T-cell (primary cell): ENCODE data around the gene VAT1. TPM values are rescaled to one million over a fixed set of nuclear protein-coding genes. Genes with fewer than 3 reads are reported as not detected.

Source experiments
- ATAC-seq, 4 experiments: fragments of 200-7000 bp in 3 of 4; fragments of 150-1000 bp in 1 of 4; cut with Tn5 transposase; replicated peaks in 1 of 4; 1 replicate in 3 of 4; 2 replicates in 1 of 4; pipeline ENCODE4 v1.10.0; 2021; ENCODE audit warnings: moderate library complexity in 3 of 4, mild to moderate bottlenecking in 2 of 4, moderate number of reproducible peaks in 1 of 4
- CTCF ChIA-PET, 2 donors: fragments of 300-600 bp; sonication (Branson Sonifier 250); formaldehyde crosslinking; loops; one replicate each; lab custom pipeline; 2022; ENCODE audit warnings: antibody characterized with exemption in 2 of 2; lab: Charles Lee
- POLR2A ChIA-PET, 2 donors: fragments of 300-600 bp; sonication (Branson Sonifier 250); formaldehyde crosslinking; loops; one replicate each; lab custom pipeline; 2022; ENCODE audit warnings: antibody characterized with exemption in 2 of 2; lab: Charles Lee
- DNase-seq, 35 experiments: peaks; one replicate each; pipeline versions ENCODE4 v3.0.0 to v3.0.0-alpha.2; 2013 to 2023
- H3K27ac ChIP-seq: one replicate; pipeline ENCODE4 v1.5.1; 2013; ENCODE audit warnings: low read length
- H3K27me3 ChIP-seq, 2 experiments: replicated peaks in 1 of 2; 1 replicate in 1 of 2; 2 replicates in 1 of 2; pipeline versions ENCODE4 v1.6.1 to v1.7.0; 2013; ENCODE audit warnings: low read length in 1 of 2, mixed read lengths in 1 of 2; ENCODE audit not compliant: control insufficient read depth in 2 of 2, insufficient read depth in 2 of 2; ENCODE audit errors: extremely low read depth in 1 of 2
- H3K36me3 ChIP-seq, 2 donors: 1 replicate in 1 of 2; 2 replicates in 1 of 2; pipeline versions ENCODE4 v1.6.1 to v1.7.0; 2013; ENCODE audit warnings: low read length in 1 of 2; ENCODE audit not compliant: control insufficient read depth in 2 of 2, insufficient read depth in 1 of 2; ENCODE audit errors: extremely low read depth in 1 of 2
- H3K4me1 ChIP-seq, 2 experiments: 1 replicate in 1 of 2; 2 replicates in 1 of 2; pipeline versions ENCODE4 v1.6.1 to v1.7.0; 2013; ENCODE audit warnings: low read length in 2 of 2, mixed read lengths in 1 of 2; ENCODE audit not compliant: insufficient read depth in 2 of 2, control insufficient read depth in 1 of 2; ENCODE audit errors: extremely low read depth in 1 of 2
- H3K4me3 ChIP-seq, 2 donors: 1 replicate in 1 of 2; 2 replicates in 1 of 2; pipeline versions ENCODE4 v1.5.1 to v1.7.0; 2013; ENCODE audit warnings: mild to moderate bottlenecking in 2 of 2, low read length in 1 of 2, moderate library complexity in 1 of 2; ENCODE audit not compliant: control insufficient read depth in 1 of 2; ENCODE audit errors: extremely low read depth in 1 of 2
- H3K9me3 ChIP-seq: 2 replicates; pipeline ENCODE4 v1.7.0; 2013
- H3K27ac Mint-ChIP-seq, 2 donors: one replicate each; pipeline ENCODE4 v1.8.0; 2020 to 2021; ENCODE audit warnings: mild to moderate bottlenecking in 2 of 2, mixed read lengths in 2 of 2
- H3K27me3 Mint-ChIP-seq, 2 donors: one replicate each; pipeline ENCODE4 v1.8.0; 2021 to 2022; ENCODE audit warnings: mixed read lengths in 2 of 2
- H3K36me3 Mint-ChIP-seq: one replicate; pipeline ENCODE4 v1.8.0; 2021; ENCODE audit warnings: mixed read lengths
- H3K4me1 Mint-ChIP-seq, 3 donors: one replicate each; pipeline ENCODE4 v1.8.0; 2020 to 2022; ENCODE audit warnings: mixed read lengths in 3 of 3, mild to moderate bottlenecking in 1 of 3
- H3K4me3 Mint-ChIP-seq, 3 donors: one replicate each; pipeline ENCODE4 v1.8.0; 2020 to 2022; ENCODE audit warnings: mild to moderate bottlenecking in 3 of 3, mixed read lengths in 3 of 3, moderate library complexity in 3 of 3
- H3K9me3 Mint-ChIP-seq, 3 donors: one replicate each; pipeline ENCODE4 v1.8.0; 2020 to 2022; ENCODE audit warnings: mixed read lengths in 3 of 3
- WGBS: methylation state at CpG from one replicate; pipeline ENCODE4 v1.1.5; 2013; ENCODE audit warnings: missing lambda C conversion rate; ENCODE audit not compliant: insufficient coverage; 5-methylcytosine and 5-hydroxymethylcytosine counted together
- total RNA-seq, 35 experiments: library from RNA in 6 of 35; stranded (reverse) in 6 of 35; fragments of 120-200 nt in 1 of 35; gene quantifications; one replicate each; pipeline versions ENCODE4 v1.2.1 to v1.2.4 and lab custom pipeline; 2013 to 2026

The VAT1 gene
- total RNA-seq, 5 donors from 2014 or later (not counting 1 experiment from before 2014, with no cell fraction given), result 26.4 to 62.6 (median 48.5) TPM

DNA sequence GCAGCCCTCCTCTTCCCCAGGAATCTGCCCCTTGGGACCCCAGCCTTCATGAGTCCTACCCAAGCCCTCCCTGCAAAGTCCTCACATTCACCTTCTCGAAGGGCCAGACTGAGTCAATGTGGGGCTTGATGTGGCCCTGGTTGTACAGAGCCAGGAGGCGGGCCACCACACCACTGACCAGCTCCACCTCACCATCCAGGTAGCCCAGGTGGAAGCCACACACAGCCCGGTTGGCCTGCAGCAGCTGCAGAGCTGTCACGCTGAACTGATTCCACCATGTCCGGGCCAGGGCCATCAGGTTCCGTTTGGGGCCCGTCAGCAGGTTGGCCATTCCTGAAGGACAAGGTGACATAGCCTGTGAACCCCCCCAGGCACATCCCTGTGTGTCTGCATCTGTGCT is 6.0 kb downstream of the VAT1 start:
- H3K4me1 Mint-ChIP-seq, result peaks cover 29 to 34% (median 33%) of the 10 kb centered on the region in 3 donors
- peaks cover 15% of the 10 kb centered on the region for H3K36me3 Mint-ChIP-seq
- DNase-seq, result no peak
- WGBS, result 96% methylated on average over 7 of the region's 7 CpGs
- ChIA-PET POLR2A (no interaction called here), CTCF (no interaction called here)
- Histone ChIP-seq H3K4me1 (peaks cover 6 to 30% of the 10 kb centered on the region in 2 experiments), H3K36me3 (peaks cover 0 to 28% of the 10 kb centered on the region in 2 donors), H3K9me3 (no peaks in the 10 kb centered on the region), H3K27me3 (no peaks in the 10 kb centered on the region), H3K27ac (no peak overlapping the region), H3K4me3 (no peak overlapping the region)
- no peak for ATAC-seq
- H3K9me3 Mint-ChIP-seq, result no peaks in the 10 kb centered on the region
- no peak overlapping the region for H3K4me3 Mint-ChIP-seq
- peak overlapping the region in 1 of 2 donors; percentile 48 for H3K27ac Mint-ChIP-seq
- no peaks in the 10 kb centered on the region for H3K27me3 Mint-ChIP-seq

DNA sequence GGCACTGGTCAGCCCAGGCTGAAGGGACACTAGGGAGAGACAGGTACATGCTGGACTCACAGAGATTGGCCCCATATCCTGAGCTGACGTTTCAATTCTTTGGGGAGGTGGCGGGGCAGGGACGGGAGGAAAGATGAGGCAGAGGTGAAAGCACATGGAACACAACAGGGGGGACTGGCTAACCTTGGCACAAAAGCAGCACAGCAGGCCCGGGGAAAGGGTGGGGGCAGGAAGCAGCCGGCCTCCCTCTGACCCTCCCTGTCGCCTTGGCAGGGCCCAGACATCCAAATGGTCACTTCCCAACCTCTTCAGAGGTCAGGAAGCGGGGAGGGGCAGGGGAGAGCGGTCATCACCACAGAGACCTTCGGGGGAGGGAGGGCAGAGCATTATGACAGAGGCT is 6.6 kb downstream of the VAT1 start:
- CTCF ChIA-PET, result no interaction called here
- H3K27me3 Mint-ChIP-seq, result no peaks in the 10 kb centered on the region
- ATAC-seq (no peak), DNase-seq (no peak)
- H3K27me3 ChIP-seq, result no peaks in the 10 kb centered on the region
- no peak overlapping the region for H3K4me3 Mint-ChIP-seq
- no peaks in the 10 kb centered on the region for H3K9me3 ChIP-seq
- peaks cover 0 to 30% of the 10 kb centered on the region in 2 donors for H3K36me3 ChIP-seq
- POLR2A ChIA-PET, result no interaction called here
- H3K27ac ChIP-seq, result no peak overlapping the region
- peaks cover 16% of the 10 kb centered on the region for H3K36me3 Mint-ChIP-seq
- H3K27ac Mint-ChIP-seq, result peak overlapping the region in 1 of 2 donors; percentile 48
- H3K4me3 ChIP-seq, result no peak overlapping the region
- peaks cover 6 to 24% of the 10 kb centered on the region in 2 experiments for H3K4me1 ChIP-seq
- H3K4me1 Mint-ChIP-seq, result peaks cover 25 to 31% (median 30%) of the 10 kb centered on the region in 3 donors
- H3K9me3 Mint-ChIP-seq, result no peaks in the 10 kb centered on the region
- WGBS, result 83% methylated on average over 5 of the region's 9 CpGs

DNA sequence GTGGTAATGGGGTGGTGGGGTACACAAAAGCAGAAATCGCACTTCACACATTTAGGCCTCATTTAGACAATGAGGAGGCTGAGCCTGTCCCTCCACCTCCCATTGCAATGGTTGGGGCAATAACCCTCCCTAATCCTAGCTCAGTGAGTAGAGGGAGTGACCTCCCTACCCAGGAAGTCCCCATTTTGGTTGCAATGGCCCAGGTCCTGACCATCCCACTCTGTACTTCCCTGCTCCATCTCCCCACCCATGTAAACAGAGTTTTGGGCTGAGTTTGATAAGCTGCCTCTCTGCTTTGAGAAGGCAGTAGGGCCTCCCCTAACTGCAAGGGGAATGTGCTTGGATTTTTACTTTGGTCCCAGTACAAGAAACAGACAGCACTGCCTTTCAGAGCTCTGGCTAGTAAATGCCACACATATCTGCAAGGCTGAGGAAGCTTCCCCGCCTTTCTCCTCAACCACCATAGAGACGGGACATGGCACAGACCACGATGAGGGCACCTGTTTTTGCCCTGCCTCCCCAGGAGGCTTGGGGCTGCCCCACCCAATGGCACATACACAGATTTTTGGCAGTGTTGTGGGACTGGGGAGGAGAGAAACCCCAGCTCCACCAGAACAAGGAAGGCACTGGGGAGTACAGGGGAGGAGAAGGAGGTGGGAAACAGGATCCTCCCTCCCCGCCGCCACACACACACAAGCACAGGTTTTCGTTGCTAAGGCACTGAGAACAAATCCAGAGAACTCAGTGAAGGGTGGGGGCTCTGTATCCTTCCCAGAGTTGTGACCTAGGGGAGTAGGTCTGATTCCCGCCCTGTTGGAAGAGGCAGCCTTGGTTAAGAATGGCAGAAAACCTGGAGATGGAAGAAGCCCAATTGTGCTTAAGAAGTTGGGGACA is 7.3 kb downstream of the VAT1 start:
- no peak overlapping the region for H3K27ac ChIP-seq
- peaks cover 18% of the 10 kb centered on the region for H3K36me3 Mint-ChIP-seq

DNA sequence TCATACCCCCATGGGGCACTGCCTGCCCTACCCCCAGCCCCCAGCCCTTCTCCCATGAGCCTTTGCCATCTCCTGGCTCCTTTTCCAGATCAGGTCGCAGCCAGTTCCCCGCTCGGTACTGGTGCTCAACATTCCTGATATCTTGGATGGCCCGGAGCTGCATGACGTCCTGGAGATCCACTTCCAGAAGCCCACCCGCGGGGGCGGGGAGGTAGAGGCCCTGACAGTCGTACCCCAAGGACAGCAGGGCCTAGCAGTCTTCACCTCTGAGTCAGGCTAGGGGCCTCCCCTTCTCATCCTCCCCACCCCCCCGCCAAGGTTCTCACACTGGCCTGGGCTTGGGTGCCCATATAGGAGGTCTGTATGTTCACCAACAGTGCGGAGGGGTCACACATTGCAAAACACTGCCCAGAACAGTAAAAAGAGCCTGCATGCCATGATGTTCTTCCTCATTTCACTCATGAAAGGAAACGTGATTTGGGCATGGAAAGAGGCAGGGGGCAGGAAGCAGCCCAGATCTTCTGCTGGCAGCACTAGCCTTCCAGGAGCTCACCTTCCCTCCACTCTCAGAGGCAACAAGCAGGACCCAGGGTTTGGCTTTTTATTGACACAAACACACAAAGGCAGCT is 8.1 kb downstream of the VAT1 start:
- Histone ChIP-seq H3K9me3 (no peaks in the 10 kb centered on the region), H3K27ac (no peak overlapping the region), H3K4me3 (no peak overlapping the region), H3K36me3 (peaks cover 0 to 30% of the 10 kb centered on the region in 2 donors), H3K4me1 (peaks cover 0 to 14% of the 10 kb centered on the region in 2 experiments), H3K27me3 (no peaks in the 10 kb centered on the region)
- no peaks in the 10 kb centered on the region for H3K9me3 Mint-ChIP-seq
- ChIA-PET POLR2A (no interaction called here), CTCF (no interaction called here)
- DNase-seq, result no peak
- no peaks in the 10 kb centered on the region for H3K27me3 Mint-ChIP-seq
- WGBS, result 99% methylated on average over 10 of the region's 12 CpGs
- no peak for ATAC-seq
- peak overlapping the region in 1 of 2 donors; percentile 68 for H3K27ac Mint-ChIP-seq
- peaks cover 18% of the 10 kb centered on the region for H3K36me3 Mint-ChIP-seq
- H3K4me3 Mint-ChIP-seq, result no peak overlapping the region
- H3K4me1 Mint-ChIP-seq, result peaks cover 22 to 23% (median 23%) of the 10 kb centered on the region in 3 donors

More for the DNA sequence above, 7.3 kb downstream of the VAT1 start:
- Histone ChIP-seq H3K9me3 (no peaks in the 10 kb centered on the region), H3K27me3 (no peaks in the 10 kb centered on the region), H3K36me3 (peaks cover 0 to 30% of the 10 kb centered on the region in 2 donors), H3K4me3 (no peak overlapping the region), H3K4me1 (peaks cover 6 to 17% of the 10 kb centered on the region in 2 experiments)
- H3K4me1 Mint-ChIP-seq, result peaks cover 30% of the 10 kb centered on the region in 3 donors
- peak overlapping the region; percentile 59 to 68 for H3K27ac Mint-ChIP-seq
- ChIA-PET CTCF (interaction anchor here in 1 of 2 donors (0.5 kb wide), 1 partner anchor 1026 kb away, joined by 4 read pairs; no protein-coding TSS in a partner anchor), POLR2A (no interaction called here)
- WGBS, result 100% methylated on average over 1 of the region's 8 CpGs
- H3K27me3 Mint-ChIP-seq, result no peaks in the 10 kb centered on the region
- ATAC-seq (no peak), DNase-seq (no peak)
- no peaks in the 10 kb centered on the region for H3K9me3 Mint-ChIP-seq
- no peak overlapping the region for H3K4me3 Mint-ChIP-seq

- H3K9me3 ChIP-seq, result no peaks in the 10 kb centered on the region
- H3K36me3 ChIP-seq, result peaks cover 0 to 30% of the 10 kb centered on the region in 2 donors
- DNase-seq, result no peak
- no peaks in the 10 kb centered on the region for H3K9me3 Mint-ChIP-seq
- WGBS, result 92% methylated on average over 5 of the region's 8 CpGs
- no peak overlapping the region for H3K27ac ChIP-seq
- H3K4me1 ChIP-seq, result peaks cover 0 to 14% of the 10 kb centered on the region in 2 experiments
- no peak overlapping the region for H3K4me3 ChIP-seq
- no peak for ATAC-seq
- peak overlapping the region in 1 of 2 donors; percentile 24 for H3K27ac Mint-ChIP-seq
- CTCF ChIA-PET, result no interaction called here
- no peaks in the 10 kb centered on the region for H3K27me3 ChIP-seq
- H3K4me3 Mint-ChIP-seq, result no peak overlapping the region
- H3K27me3 Mint-ChIP-seq, result no peaks in the 10 kb centered on the region
- H3K36me3 Mint-ChIP-seq, result peaks cover 18% of the 10 kb centered on the region
- peaks cover 14 to 19% (median 18%) of the 10 kb centered on the region in 3 donors for H3K4me1 Mint-ChIP-seq
- POLR2A ChIA-PET, result interaction anchor here in 1 of 2 donors (0.6 kb wide), 1 partner anchor 9 kb away, joined by 4 read pairs; the partner anchor contains the start of gene VAT1
These were observed 8.9 kb downstream of the VAT1 start for GRCh38 chr17:43013296-43013695.

DNA sequence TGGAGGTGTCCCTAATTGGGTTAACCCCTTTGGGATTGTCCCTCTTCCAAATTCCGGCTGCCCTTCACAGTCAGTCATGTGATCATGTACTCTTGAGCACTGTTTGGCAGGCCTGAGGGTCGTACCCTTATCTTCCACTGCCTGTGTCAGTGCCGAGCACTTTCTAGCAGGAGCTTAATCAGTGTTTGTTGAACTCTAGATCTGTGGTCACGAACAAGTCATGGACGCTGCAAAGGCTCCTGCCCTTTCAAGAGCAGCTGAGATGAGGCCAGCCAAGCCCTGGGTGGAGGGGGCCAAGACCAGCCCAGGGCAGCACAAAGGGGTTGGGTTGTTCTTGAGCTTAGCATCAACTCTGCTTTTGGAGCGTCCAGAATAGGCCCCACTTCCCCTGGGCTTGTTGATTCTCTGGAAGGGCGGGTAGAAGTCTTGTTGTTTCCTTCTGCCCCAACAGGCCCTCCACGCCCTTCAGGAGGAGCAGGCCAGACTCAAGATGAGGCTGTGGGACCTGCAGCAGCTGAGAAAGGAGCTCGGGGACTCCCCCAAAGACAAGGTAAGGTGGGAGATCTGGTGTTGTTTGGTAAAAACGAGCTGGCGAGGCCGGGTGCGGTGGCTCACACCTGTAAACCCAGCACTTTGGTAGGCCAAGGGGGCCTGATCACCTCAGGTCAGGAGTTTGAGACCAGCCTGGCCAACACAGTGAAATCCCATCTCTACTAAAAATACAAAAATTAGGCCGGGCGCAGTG is 10.3 kb downstream of the VAT1 start:
- CTCF ChIA-PET, result no interaction called here
- no peak overlapping the region for H3K27ac ChIP-seq

More for the DNA sequence above, 10.3 kb downstream of the VAT1 start:
- no peaks in the 10 kb centered on the region for H3K27me3 ChIP-seq
- H3K36me3 Mint-ChIP-seq, result peaks cover 18% of the 10 kb centered on the region
- 99% methylated on average over 8 of the region's 15 CpGs for WGBS
- H3K36me3 ChIP-seq, result peaks cover 0 to 30% of the 10 kb centered on the region in 2 donors
- no peak overlapping the region for H3K4me3 Mint-ChIP-seq
- POLR2A ChIA-PET, result no interaction called here
- H3K9me3 Mint-ChIP-seq, result no peaks in the 10 kb centered on the region
- DNase-seq, result no peak
- H3K27ac Mint-ChIP-seq, result no peak overlapping the region
- H3K4me1 ChIP-seq, result peaks cover 2 to 22% of the 10 kb centered on the region in 2 experiments
- no peaks in the 10 kb centered on the region for H3K27me3 Mint-ChIP-seq
- ATAC-seq, result no peak
- H3K4me1 Mint-ChIP-seq, result peaks cover 11 to 23% (median 21%) of the 10 kb centered on the region in 3 donors
- no peak overlapping the region for H3K4me3 ChIP-seq
- H3K9me3 ChIP-seq, result no peaks in the 10 kb centered on the region
